Stimulated activated CD4-positive, alpha-beta T cell treated with anti-CD3 and anti-CD28 coated beads, Interleukin-4, amount 100 ng/mL, for 1 hour (primary cell): ENCODE results near the gene IFI27L1.
"Not testable (repeated sequence)": the region's sequence is repeated elsewhere in the genome, so short reads cannot be mapped to it uniquely, and the experiment has no call there.

Experiments
- DNase-seq: peaks from one replicate; pipeline ENCODE4 v3.0.0-alpha.2; 2020

Gene IFI27L1

DNA sequence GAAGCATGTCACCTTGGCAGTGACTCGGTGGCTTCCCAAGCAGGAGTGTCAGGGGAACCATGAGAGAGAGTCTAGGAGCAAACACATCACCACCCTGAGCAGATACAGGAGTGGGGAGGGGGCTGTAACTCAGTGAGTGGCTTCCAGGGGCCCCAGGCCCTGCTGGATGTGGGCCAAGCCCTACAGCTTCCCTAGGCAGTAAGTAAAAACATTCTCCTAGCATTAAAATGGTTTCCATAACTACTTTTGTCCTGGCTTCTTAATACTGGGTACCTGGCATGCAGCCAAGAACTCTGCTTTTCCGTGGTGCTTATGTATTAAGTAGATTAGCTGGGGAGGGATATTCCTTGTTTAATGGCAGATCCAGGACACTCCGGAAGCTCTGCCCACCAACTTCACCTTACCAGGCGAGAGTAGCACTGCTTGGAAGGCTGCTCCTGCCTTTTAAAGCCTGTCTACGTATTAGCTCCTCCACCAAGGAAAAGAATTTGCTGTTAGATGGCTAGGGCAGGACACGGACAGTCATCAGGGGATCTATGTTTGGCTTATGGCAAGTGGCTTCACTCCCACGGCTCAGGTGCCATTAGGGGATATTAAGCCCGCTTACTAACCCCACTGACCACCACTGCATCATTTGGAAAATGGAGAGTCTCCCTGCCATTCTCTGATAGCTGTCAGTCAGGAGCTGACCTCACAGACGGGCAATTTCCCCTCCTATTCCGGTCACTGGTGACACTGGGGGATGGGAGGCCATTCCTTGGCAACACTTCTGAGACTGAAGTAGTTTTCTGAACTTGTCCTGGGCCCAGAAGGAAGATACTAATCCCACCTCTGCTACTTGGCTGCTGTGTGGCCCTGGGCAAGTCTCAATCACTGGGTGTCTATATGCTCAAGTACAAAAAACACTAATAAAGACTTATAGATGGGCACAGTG, 32.2 kb upstream of the IFI27L1 start:
- DNase-seq, result no peak

DNA sequence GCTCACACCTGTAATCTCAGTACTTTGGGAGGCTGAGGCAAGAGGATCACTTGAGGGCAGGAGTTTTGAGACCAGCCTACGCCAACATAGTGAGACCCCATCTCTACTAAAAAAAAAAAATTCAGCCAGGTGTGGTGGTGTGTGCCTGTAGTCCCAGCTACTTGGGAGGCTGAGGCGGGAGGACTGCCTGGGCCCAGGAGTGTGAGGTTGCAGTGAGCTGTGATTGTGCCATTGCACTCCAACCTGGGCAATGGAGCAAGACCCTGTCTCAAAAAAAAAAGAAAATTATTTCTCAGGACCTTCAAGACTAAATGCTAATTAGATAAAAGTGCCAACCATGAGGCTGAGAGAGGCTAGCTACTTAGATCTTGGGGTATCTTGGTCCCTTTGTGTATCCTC, 31.5 kb upstream of the IFI27L1 start:
- DNase-seq, result no peak

GRCh38 chr14:94050231-94050880, 30.8 kb upstream of the IFI27L1 start:
- no peak for DNase-seq

DNA sequence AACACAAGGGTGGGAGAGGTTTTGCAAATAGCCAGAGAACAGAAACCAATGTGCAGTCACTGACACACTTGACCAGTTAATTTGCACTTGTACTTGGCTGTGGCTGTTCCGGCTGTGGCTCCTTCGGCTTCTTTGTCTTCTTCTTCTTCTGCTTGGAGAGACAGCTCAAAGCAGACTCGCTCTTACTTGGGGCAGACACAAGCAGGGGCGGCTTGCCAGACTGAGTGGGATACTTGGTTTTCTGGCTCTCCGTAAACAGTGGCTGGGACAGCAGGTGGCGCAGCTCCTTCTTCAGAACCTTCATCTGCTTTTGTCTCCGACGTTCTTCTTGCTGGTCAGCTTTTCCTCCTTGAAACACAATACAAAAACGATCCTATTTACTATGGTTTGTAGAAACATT, 30.0 kb upstream of the IFI27L1 start:
- DNase-seq, result no peak

DNA sequence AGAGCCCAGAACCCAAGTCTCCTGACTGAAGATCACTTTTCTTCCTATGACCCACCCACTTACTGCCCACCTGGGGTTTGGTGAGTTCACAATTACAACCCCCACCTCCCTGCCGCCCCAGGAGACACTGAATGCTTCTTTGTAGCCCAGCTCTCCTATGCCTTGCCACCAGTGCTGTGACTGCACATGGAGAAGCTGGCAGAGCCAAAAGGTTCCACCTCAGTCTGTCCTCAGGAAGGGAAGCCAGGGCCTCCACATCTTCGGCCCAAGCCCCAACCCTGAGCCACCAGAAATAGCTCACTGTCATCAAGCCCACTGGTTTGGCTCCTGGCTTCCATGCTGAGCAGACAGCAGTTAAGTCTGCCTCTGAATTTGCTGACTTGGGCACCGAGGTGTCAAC, 29.3 kb upstream of the IFI27L1 start:
- no peak for DNase-seq

DNA sequence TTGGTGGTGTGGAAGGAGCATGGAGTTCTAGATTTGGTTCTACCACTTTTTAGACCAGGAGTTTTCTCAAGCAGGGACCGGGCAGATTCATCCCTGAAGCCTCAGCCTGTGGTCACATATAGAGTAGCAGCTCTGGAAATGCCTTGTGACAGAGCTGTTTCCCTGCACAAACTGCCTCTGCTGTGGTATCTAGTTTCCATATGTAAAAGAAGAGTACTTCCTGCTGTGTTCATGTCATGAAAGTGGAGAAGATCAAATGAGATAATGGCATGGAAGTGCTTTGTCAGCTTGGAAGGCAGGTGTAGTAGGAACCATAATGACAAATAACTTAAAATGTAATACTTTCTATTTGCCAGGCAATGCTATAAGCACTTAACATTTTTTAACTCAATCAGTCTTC, 28.9 kb upstream of the IFI27L1 start:
- DNase-seq, result no peak

DNA sequence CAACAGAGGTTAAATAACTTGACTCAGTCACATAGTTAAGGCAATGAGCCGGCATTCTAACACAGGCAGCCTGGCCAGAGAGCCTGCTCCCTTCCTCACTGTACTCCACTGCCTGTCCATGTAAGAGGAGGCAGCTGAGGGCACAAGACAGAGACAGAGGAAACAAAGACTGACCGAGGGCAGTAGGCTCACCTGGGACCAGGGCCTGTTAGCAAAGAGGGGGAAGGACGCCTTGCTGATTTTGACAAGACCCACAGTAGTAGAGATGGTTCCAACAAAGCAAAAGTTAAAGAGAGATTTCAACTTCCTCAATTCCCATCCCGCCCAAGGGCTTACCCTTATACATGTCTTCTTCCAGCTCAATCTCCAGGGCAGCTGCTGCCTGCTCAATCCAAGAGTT, 28.4 kb upstream of the IFI27L1 start:
- no peak for DNase-seq

- no peak for DNase-seq
Observed at GRCh38 chr14:94054401-94054800, 26.7 kb upstream of the IFI27L1 start.

DNA sequence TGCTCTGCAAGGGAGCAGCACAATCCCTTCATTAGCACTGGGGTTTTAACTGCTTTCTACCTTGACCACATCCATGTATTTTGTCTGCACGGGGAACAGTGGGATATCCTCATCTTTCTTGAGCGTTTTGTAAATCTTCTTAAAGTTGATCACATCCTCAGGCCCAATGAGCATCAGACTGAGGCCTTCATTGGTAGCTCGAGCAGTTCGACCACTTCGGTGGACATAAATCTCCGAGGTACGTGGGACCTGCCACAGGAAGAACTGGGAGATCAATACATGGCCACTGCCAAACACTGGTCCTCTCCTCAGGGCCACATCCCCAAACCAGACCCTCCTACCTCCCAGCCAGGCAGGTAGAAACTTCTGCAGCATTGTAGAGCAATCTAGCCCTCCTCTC, 26.2 kb upstream of the IFI27L1 start:
- no peak for DNase-seq

GRCh38 chr14:94056579-94057308, 24.4 kb upstream of the IFI27L1 start:
- no peak for DNase-seq

DNA sequence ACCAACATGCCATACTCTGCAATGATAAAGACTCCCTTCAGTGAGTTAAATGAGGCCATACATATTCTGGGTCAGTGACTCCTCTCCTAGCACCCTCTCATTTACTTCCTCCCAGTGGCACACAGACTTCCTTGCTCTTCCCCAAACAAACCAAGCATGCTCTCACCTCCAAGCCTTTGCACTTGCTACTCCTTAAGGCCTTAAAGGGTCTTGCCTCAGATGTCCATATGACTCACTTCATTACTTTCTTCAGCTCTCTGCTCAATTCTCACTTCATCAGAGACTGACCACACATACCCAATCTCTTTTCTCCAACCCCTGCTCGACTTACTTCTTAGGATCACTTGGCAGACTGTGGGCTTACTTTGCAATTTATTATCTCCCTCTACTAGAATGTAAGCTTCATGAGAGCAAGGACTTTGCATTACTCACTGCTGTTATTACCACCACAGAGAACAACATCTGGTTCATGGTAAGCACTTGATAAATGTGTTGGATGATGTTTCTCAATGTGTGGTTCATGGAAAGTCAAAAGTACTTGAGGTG, 22.9 kb upstream of the IFI27L1 start:
- DNase-seq, result no peak

GRCh38 chr14:94058674-94059138, 22.4 kb upstream of the IFI27L1 start:
- DNase-seq, result no peak

- no peak for DNase-seq
Observed at GRCh38 chr14:94059998-94060397, 21.1 kb upstream of the IFI27L1 start.

GRCh38 chr14:94062344-94062940, 18.7 kb upstream of the IFI27L1 start:
- no peak for DNase-seq

- no peak for DNase-seq
Observed at GRCh38 chr14:94066089-94066676, 14.9 kb upstream of the IFI27L1 start.

DNA sequence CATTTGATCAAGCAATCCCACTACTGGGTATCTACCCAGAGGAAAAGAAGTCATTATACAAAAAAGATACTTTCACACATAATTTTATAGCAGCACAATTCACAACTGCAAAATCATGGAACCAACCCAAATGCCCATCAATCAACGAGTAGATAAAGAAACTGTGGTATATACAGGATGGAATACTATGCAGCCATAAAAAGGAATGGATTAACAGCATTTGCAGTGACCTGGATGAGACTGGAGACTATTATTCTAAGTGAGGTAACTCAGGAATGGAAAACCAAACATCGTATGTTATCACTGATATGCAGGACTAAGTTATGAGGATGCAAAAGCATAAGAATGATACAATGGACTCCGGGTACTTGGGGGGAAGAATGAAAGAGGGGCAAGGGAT, 9.0 kb upstream of the IFI27L1 start:
- DNase-seq, result not testable (repeated sequence)

GRCh38 chr14:94074534-94074933, 6.6 kb upstream of the IFI27L1 start:
- DNase-seq, result no peak

DNA sequence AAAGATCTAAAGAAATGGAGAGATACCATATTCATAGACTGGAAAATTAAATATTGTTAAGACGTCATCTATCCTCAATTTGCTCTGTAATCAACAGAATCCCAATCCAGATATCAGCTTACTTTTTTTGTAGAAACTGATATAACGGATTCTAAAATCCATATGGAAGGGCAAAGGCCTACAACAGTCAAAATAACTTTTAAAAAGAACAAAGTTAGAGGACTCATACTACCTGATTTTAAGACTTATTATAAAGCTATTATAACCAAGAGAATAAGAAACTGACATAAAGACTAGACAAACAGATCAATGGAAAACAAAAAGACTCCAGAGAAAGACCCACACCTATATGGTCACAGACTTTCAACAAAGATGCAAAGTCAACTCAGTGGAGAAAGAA, 6.1 kb upstream of the IFI27L1 start:
- no peak for DNase-seq

GRCh38 chr14:94077111-94077821, 3.8 kb upstream of the IFI27L1 start:
- DNase-seq, result no peak

- DNase-seq, result no peak
Observed at GRCh38 chr14:94077823-94078222, 3.3 kb upstream of the IFI27L1 start.

DNA sequence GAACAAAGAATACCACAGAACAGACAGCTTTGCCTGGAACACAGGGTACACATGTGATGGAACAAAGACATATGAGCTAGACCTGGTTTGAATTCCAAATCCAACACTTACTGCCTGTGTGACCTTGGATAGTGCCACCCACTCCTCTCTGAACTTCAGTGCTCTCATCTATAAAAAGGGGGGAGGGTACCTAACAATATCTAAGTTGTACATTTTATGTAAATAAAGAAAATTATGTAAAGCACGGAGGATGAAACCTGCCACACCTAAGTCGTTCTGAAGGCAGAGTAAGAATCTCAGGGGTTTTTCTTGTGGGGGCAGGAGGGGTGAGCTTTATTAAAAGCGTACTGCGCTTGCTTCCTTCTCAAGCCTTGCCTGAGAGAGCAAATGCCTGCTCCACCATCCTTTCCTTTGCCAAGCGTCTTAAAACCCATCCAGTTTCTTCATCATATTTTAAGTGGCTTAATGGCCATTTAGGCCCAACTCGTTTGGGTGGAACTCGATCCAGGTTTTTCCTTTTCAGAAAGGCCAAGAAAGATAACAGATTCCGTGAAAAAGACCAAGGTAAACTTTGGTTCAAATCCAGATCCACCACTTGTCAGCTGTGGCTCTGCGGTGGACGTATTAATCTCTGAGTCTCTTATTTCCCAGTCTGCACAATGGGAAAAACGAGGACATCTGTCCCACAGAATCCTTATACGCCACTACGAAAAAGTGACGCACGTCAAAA, 1.1 kb upstream of the IFI27L1 start:
- no peak for DNase-seq
